HG03565 (cell line): ENCODE measurements around the gene SBF2.
"Not testable (repeated sequence)": the region's sequence is repeated elsewhere in the genome, so short reads cannot be mapped to it uniquely, and the experiment has no call there.

Experiments
- ATAC-seq: cut with Tn5 transposase; IDR thresholded peaks from one replicate; pipeline ENCODE4 v1.9.1; 2021; ENCODE audit warnings: mild to moderate bottlenecking, moderate library complexity; ENCODE audit not compliant: unreplicated experiment

The SBF2 gene

DNA sequence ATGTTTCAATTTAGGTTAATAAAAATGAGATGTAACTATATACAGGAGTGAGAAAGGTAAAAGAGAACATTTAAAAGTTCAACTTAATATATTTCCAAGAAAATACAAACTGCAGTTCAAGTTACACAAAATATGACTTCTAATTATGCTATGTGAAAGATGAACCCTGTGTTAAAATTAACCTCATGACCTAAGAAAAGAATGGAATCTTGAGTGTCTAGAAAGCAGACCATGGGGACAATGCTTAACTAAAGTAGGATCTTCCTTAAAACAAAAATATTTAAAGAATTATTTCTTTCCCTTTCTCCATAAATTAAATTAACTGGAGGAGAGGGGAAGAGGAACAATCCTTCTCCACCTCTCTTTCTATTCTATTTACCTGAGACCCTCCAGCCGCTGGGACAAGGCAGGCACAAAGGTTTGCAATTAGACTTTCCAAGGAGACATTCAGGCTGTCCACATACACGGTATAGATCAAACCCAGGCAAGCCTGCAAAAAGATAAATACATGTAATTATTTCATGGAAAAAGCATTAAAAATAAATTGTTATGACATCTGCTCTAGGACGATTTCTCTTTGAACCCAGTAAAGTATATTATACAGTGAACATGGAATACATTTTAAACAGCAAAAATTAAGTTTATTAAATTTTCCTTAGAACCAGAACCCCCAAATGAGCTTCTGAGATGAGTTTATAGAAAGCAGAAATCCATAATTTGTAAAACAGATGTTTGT, 264.5 kb downstream of the SBF2 start:
- no peak for ATAC-seq

DNA sequence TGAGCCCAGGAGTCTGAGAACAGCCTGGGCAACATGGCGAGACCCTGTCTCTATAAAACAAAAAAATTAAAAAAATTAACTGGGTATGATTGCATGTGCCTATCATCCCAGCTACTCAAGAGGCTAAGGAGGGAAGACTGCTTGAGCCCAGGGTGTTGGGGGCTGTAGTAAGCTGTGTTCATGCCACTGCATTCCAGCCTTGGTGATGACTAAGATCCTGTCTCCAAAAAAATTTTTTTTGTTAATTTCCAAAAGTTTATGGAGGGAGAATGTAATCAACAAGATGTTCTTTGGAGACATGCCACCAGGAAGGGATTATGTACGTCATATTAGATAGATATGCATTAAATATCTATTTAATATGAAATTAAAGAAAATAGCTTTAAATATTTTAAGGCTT, 267.5 kb downstream of the SBF2 start:
- no peak for ATAC-seq

DNA sequence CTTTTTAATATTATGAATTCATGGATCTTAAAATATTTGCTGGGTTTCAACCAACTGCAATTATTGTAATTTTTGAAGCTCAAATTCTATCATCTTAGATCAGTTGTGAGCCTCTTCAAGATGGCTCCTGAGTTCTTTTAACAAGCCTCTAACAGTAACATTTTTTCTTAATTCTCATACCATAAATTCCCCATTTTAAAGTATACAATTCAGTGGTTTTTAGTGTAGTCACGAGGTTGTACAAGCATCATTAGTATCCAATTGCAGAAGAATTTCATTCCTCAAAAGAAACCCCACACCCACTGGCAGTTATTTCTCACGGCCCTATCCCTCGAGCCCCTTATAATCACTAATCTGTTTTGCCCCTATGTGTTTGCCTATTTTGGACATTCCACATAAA, 270.8 kb downstream of the SBF2 start:
- no peak for ATAC-seq

DNA sequence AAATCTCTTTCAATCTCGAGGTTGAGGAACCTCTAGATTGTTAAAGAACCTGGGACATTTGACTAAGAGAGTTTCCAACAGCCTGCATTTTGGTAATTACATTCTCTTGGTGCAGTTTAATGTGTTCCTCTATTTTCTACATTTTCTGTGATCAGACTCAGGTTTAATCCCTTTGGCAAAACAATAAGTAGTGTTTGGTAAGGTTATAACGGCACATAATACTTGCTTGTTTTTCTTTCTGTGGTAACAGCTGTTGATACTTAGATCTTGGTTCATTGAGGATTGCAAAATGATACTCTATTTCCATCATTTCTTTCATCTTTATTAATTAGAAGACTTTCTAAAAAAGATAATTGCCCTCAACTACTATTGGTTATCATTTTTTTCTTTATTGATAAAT, 271.3 kb downstream of the SBF2 start:
- no peak for ATAC-seq

DNA sequence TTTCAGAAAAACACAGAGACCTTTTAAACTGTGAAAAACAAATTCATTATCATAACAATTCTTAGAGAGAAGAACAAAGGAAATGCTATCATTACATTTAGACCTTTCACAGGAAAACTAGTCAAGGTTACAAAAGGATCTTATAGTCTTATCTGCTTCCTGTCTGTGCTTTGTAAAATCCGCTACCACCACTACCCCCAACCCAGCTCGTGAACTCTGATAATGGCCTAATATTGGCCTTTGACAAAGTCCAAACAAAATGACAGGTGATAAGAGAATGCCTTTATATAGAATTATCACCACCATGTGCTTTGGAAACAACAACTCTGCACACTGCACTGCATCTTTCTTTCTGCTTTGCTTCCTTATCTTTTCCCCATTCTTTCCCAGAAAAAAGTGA, 272.5 kb downstream of the SBF2 start:
- no peak for ATAC-seq

DNA sequence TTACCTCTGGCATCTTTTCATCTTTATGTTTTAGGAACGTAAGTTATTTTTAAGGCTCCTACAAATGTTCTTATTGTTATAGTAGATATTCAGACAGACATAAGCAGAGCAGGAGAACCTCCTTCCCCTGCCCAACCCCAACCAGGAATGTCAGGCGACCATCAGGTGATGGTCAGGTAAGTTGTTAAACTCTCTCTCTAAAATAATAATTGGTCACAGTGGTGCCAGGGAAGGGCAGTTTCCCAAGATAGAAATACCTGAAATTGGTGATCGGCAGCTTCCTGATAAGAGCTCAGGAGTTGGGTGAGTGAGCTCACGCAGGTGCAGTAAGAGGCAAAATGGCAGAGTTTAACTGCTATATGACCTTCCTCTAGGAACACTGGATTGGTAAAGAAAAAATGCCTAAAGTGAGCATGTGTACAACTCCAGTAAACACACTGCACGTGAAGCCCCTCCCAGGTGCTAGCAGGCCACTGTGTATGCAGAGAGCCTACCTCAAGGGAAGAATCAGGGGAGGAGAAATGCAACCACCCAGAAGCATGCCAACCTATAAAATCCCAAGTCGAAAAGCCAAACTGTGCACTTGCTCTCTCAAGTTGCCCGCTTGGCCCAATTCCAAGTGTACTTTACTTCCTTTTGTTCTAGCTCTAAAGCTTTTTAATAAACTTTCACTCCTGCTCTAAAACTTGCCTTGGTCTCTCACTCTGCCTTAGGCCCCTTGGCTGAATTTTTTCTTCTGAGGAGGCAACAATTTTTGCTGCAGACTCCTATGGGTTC, 273.9 kb downstream of the SBF2 start:
- ATAC-seq = no peak

DNA sequence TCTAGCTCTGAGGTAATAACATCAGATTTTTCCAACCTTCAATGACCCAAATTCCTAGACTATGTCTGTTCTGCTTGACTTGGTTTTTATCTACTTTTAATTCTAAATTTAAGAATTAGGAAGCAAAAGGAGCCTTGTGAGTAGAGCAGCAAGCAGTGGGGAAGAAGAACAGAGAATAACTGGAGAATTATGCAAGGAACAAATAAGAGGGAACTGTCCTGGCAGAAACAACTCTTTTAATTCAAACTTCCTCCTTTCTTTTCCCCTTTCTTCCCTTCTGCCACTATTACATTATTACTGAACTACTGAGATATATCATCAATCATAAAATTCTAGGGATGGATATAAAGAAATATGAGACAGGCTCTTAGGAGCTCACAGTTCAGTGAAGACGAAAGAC, 276.1 kb downstream of the SBF2 start:
- no peak for ATAC-seq

DNA sequence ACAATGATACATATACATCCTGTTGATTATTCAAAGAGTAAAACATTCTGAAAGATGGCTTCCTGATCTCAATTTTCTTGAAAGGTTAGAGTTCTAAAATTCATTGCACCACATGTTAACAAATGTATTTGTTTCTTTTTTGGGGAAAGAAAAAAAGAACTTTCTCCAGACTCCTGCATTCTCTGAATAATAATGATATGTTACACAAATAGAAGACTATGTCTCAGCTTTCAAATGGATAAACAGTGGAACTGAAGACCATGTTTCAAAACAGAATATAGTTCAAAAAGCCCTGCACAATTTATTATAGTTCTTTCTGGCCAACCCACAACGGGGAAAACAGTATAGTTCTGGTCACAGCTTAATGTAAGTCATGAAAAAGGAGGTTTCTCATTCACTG, 277.0 kb downstream of the SBF2 start:
- ATAC-seq = no peak

DNA sequence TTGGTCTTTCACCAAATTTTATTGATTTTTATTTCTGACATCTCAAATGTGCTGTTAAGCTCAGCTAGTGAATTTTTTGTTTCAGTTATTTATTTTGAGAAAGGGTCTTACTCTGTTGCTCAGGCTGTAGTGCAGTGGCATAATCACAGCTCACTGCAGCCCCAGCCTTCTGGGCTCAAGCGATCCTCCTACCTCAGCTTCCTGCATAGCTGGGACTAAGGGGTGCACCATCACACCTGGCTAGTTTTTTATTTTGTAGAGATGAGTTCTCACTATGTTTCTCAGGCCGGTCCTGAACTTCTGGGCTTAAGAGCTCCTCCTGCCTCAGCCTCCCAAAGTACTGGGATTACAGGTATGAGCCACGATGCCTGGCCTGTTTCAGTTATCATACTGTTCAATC, 282.0 kb downstream of the SBF2 start:
- no peak for ATAC-seq

DNA sequence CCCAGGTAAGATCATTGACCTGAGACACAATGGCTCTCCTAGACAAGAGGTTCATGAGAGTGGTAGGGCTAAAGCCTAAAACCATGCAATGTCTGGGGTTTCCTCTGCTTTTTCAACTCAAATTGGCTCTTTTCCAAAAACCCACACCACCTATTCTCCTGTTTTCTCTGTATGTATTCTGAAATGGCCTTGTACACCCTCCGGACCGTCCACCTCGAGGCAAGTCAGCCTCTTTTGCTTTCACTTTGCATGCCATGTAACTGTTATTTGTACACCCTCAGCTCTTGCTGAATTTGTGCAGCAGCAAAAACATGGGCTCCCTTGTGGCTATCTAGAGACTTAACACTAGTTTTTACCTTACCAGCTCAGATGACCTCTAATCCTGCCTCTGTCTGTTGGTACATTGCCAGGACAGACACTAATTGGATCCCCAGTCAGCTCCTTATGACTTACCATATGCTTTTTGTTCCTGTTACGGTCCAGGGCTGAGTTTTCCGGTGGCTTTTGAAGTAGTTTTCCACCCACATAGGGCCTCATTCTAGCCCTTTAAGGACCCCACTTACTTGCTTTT, 288.0 kb downstream of the SBF2 start:
- ATAC-seq = no peak

DNA sequence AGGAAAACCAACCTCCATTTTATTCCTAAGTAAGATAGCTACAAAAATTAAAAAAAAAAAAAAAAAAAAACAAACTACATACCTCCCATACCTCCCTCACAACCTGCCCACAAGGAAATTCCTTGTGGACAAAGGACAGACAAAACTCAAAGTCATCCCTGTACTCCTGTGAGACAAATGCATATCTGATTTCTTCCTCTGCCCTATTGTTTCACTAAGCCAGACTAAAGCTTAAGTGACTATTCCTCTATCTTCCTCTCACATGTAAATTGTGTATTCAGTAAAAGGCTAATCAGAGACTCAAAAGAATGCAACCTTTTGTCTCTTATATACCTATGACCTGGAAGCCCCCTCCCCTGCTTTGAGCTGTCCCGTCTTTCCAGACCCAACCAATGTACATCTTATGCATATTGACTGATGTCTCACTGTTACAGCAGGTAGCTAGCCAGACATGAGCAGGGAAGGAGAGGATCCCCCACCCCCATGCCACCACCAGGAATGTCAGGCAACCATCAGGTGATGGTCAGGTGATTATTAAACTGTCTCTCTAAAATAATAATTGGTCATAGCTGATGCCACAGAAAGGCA, 289.4 kb downstream of the SBF2 start:
- ATAC-seq = no peak

DNA sequence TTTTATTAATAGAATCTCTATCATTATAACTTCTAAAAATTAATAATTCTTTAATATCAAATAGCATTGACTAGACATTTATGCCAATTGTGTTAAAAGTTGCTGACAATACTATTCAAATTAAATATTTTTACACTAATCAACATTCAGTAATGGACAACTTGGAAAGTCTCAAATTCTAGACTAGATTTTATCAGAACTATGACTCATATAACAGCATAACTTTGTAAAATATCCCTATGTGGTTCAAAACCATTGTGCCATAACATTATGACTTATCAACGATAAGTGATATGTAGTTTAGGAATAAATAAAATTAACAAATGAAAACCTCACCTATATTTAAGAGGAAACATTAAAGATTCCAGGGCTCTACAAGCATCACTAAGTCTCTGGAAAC, 291.8 kb downstream of the SBF2 start:
- ATAC-seq = no peak

DNA sequence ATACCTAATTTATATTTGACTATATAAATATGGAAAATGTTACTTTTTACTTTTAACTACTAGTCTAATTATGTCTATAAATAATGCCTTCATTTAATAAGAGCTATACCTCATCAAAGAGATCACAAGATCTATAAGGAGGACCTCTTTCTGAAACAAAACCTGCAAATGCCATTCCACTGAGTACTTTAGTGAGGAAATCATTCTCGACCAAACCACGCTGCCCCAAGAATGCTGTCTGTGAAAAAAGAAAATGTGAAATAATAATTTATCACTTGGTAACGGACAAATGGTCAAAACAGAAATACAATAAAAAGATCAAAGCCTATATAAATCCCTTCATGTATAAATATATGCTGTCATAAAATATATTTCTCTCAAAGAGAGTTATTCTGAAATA, 301.7 kb downstream of the SBF2 start:
- no peak for ATAC-seq

DNA sequence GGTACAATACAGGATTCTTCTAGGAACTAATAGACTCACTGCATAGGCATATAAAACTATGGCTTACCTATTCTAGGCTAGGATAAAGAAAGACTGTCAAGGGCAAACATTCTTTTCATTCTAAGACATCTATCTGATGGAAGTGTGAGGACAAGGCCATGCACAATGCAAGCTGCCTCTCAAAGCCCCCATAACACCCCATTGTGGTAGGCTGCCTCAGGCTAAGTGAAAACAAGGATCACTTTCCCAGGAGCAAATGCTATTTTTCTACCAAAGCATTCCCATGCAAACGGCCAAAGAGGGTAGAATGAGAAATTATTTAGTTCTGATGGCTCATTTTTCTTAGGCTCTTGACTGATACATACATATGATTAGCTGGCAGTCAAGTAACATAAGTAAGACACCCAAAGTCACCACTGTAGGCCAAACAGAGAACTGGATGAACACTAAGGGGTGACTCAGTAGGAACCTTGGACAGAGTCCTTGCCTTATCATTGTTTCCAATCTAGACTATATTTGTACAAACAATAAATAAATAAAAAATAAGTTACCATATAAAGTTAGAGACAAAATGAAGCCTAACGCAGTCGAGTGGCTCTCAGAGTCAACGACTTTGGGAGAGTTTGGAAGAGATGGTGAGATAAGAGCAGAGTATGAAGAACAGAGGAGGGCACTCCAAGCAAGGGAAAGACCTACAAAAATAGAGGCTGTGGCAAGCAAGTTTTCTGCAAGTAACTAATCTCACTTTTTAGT, 303.6 kb downstream of the SBF2 start:
- no peak for ATAC-seq

DNA sequence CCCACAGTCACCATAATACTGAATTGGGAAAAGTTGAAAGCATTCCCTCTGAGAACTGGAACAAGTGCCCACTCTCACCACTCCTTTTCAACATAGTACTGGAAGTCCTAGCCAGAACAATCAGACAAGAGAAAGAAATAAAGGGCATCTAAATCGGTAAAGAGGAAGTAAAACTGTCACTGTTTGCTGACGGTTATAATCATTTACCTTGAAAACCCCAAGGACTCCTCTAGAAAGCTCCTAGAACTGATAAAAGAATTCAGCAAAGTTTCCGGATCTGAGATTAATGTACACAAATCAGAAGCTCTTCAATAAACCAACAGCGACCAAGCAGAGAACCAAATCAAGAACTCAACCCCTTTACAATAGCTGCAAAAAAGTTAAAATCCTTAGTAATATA, 306.7 kb downstream of the SBF2 start:
- ATAC-seq = not testable (repeated sequence)

DNA sequence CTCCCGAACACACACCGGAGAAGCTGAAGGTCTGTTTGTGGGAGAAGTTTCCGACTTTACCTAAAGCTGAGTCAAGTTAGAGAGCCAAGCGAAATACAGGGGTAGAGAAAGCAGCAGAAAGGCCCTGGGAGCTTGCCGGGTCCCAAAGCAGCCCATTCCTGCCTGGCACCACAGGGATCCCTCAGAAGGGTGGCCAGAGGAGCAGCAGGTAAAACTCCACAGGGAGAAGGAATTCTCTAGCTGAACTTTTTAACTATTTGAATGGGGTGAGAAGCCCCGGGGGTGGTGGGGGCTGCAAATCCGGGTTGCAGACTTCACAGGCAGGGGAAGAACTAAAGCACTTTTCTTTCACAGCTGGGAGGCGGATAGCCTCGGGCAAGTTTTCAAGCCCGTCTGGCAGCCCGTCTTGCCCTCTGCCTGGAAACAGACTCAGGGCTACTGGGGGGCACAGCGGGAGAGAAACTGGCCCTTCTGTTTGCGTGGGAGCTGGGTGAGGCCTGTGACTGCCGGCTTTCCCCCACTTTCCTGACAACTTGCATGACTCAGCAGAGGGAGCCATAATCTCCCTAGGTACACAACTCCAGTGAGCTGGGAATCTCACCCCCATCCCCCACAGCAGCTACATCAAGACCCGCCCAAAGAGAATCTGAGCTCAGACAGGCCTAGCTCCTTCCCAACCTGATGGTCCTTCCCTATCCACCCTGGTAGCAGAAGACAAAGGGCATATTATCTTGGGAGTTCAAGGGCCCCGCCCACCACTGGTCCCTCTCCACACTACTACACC, 311.0 kb downstream of the SBF2 start:
- ATAC-seq = no peak

DNA sequence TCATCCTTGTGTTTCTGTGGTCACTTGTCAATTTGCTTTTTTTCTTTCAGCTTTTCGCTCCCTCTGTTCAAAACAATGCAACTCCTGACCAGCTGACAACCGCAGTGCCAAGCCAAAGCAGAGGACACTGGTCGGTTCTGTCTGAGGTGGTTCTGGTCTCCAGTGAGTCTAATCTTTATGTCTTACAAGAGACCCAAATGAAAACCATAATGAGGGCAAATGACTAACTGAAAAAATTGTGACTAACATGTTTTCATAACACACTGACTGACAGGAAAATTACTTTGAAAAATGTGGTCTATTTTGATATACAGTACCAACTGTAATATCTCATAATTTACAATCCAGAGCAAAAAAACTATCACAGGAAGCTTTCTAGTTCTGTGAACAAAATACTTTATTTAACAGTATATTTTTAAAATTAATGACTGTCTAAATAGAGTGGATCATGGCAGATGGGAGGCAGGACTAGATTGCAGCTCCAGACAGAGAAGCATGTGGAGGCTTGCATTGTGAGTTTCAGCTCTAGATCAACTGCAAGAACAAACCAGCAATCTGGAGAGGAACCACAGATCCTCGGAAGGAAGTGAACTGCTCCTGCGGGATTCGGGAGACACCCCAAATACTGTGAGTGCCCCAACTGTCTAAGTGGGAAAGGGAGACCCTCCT, 311.8 kb downstream of the SBF2 start:
- no peak for ATAC-seq

DNA sequence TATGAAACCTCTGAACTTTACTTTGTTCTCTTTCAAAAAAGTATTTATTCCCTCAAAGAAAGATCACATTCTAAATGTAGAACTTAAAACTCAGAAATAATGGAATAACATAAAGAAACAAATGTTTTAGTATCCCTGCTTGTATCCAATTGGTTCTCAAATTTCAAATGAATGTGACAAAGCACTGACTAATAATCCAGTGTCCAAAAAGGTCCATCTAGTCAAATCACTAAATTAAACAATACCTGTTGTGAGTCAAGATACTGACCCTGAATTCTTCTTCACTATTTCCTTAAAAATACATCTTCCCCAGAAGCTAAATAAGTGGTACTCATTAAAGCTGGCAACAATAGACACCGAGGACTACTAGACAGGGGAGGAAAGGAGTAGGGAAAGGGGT, 313.1 kb downstream of the SBF2 start:
- ATAC-seq = no peak

DNA sequence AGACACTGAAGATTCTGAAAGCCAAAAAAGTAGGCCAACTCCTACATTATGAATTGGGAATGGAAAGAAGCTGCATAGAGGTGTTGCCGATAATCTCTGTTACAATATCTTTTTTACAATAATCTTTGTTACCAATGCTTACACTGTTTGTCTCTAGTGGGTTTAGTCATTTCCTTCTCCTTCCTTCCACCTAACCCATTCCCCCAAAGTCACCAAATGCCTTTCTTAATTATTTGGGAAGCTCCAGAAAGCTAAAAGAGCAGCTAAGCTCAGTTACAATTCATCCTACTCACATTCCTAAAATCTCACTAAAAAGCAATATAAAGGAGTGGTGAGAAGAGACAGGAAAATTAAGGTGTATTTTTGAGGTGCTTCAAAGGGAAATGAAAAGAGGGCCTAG, 316.5 kb downstream of the SBF2 start:
- ATAC-seq = no peak

DNA sequence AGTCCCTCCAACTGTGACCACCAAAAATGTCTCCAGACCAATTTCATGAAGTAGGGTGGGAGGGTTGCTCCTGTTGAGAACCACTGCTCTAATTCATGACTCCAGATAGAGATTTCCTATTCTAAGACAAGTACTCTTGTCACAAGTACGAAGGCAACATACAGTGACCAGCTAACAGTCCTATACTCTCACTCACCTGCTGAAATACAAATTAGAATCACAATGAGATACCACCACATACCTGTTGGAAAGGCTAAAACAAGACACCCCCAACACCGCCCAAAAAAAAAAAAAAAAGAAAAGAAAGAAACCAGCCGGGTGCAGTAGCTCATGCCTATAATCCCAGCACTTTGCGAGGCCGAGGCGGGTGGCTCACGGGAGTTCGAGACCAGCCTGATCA, 319.6 kb downstream of the SBF2 start:
- no peak for ATAC-seq
